ENCODE data around the gene MT1A. TPM values are rescaled to one million over a fixed set of nuclear protein-coding genes. Genes with fewer than 3 reads are reported as not detected.

MT1A gene
- total RNA-seq, 1 experiment from 2014 or later: 2.8 TPM

- H3K36me3 Mint-ChIP-seq: no peaks in the 10 kb centered on the region
- TF ChIP-seq ZNF532 (CRISPR knock-in tag; IDR thresholded peaks at IDR 0.05; ENCODE audit: borderline replicate concordance) (no peak), ATF6 (CRISPR knock-in tag; IDR thresholded peaks at IDR 0.05) (no peak), ZSCAN18 (CRISPR knock-in tag; IDR thresholded peaks at IDR 0.05) (no peak), ZNF219 (CRISPR knock-in tag; IDR thresholded peaks at IDR 0.05; ENCODE audit: borderline replicate concordance) (no peak), CREB1 (CRISPR knock-in tag; IDR thresholded peaks at IDR 0.05) (no peak), ZNF512 (CRISPR knock-in tag; IDR thresholded peaks at IDR 0.05; ENCODE audit: borderline replicate concordance) (no peak), ATF1 (CRISPR knock-in tag; IDR thresholded peaks at IDR 0.05) (no peak), E2F1 (CRISPR knock-in tag; IDR thresholded peaks at IDR 0.05) (no peak), PREB (CRISPR knock-in tag; IDR thresholded peaks at IDR 0.05; ENCODE audit: borderline replicate concordance) (no peak), FOXJ3 (CRISPR knock-in tag; IDR thresholded peaks at IDR 0.05; ENCODE audit: borderline replicate concordance) (no peak), ZBTB43 (CRISPR knock-in tag; IDR thresholded peaks at IDR 0.05) (no peak), PRRX2 (CRISPR knock-in tag; IDR thresholded peaks at IDR 0.05) (no peak), ETV6 (CRISPR knock-in tag; IDR thresholded peaks at IDR 0.05) (no peak), ZMAT4 (CRISPR knock-in tag; IDR thresholded peaks at IDR 0.05) (no peak), NFE2L1 (CRISPR knock-in tag; IDR thresholded peaks at IDR 0.05) (no peak), FOXP4 (CRISPR knock-in tag; IDR thresholded peaks at IDR 0.05) (no peak)
- POLR2A ChIA-PET: no interaction called here
Observed at GRCh38 chr16:56649271-56649670, 10.8 kb downstream of the MT1A start.

More at GRCh38 chr16:56649271-56649670, 10.8 kb downstream of the MT1A start:
- Mint-ChIP-seq H3K4me1 (peaks cover 6% of the 10 kb centered on the region), H3K9me3 (no peaks in the 10 kb centered on the region), H3K27me3 (ENCODE audit: low read depth) (peaks cover 95% of the 10 kb centered on the region), H3K27ac (no peak overlapping the region), H3K4me3 (no peak overlapping the region)
- DNase-seq (ENCODE audit: low spot score) (no peak), ATAC-seq (no peak)
- CTCF ChIA-PET: interaction anchor here (1.4 to 2.0 kb wide), 2 partner anchors 8 to 49 kb away, joined by 3 to 5 read pairs; partner anchors contain the start of gene MT1F
